ENCODE results near the gene TLE1.

TLE1 gene

DNA sequence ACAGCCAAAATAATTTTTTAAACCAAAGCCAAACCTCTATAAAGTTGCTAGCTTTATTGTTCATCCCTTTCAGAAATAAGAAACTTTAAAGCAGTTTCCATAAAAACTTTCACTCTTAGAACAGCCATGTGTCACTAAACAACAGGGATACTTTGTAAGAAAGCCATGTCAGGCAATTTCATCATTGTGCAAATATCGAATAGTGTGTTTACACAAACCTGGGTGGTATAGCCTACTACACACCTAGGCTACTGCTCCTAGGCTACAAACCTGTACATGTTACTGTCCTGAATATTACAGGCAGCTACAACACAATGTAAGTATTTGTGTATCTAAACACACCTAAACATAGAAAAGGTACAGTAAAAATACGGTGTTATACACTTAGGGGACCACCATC, 59.9 kb downstream of the TLE1 start:
- Histone ChIP-seq H3K4me3 (ENCODE audit: low read length) (no peak overlapping the region), H3K9ac (ENCODE audit: low read length) (no peak overlapping the region), H3K27me3 (ENCODE audit: control insufficient read depth, insufficient read depth, low read length) (no peaks in the 10 kb centered on the region), H3K4me1 (ENCODE audit: control insufficient read depth, low read depth, low read length) (peaks cover 18% of the 10 kb centered on the region), H3K36me3 (ENCODE audit: control insufficient read depth, low read depth, low read length) (peaks cover 31% of the 10 kb centered on the region), H3K9me3 (ENCODE audit: control insufficient read depth, low read depth, low read length) (no peaks in the 10 kb centered on the region), H3K27ac (ENCODE audit: low read length) (no peak overlapping the region)

DNA sequence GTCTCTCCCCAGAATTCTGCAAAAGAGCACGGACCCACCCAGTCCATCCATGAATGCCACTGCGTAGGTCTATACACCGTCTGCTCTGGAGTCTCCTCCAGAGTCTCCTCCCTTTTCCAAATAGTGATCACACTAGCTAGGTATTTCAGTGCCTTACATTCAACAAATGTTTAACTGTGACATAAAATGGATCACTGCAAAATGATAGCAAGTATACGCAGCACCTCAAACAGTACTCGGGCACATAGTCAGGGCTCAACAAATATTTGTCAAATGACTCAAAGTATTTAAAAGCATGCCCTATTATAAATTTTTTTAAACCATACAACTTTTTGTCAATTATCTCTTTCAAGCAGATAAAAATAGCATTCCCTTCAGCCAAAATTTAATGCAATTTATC, 60.5 kb downstream of the TLE1 start:
- no peak overlapping the region for H3K4me3 ChIP-seq (ENCODE audit: low read length)

GRCh38 chr9:81627481-81627880, 61.9 kb downstream of the TLE1 start:
- Histone ChIP-seq H3K4me3 (ENCODE audit: low read length) (no peak overlapping the region), H3K9me3 (ENCODE audit: control insufficient read depth, low read depth, low read length) (no peaks in the 10 kb centered on the region), H3K9ac (ENCODE audit: low read length) (no peak overlapping the region), H3K27me3 (ENCODE audit: control insufficient read depth, insufficient read depth, low read length) (no peaks in the 10 kb centered on the region), H3K27ac (ENCODE audit: low read length) (no peak overlapping the region), H3K4me1 (ENCODE audit: control insufficient read depth, low read depth, low read length) (peaks cover 32% of the 10 kb centered on the region), H3K36me3 (ENCODE audit: control insufficient read depth, low read depth, low read length) (peaks cover 22% of the 10 kb centered on the region)

More for the DNA sequence above, 60.5 kb downstream of the TLE1 start:
- no peaks in the 10 kb centered on the region for H3K9me3 ChIP-seq (ENCODE audit: control insufficient read depth, low read depth, low read length)
- H3K4me1 ChIP-seq (ENCODE audit: control insufficient read depth, low read depth, low read length) = peaks cover 23% of the 10 kb centered on the region
- H3K9ac ChIP-seq (ENCODE audit: low read length) = no peak overlapping the region
- H3K27me3 ChIP-seq (ENCODE audit: control insufficient read depth, insufficient read depth, low read length) = no peaks in the 10 kb centered on the region
- no peak overlapping the region for H3K27ac ChIP-seq (ENCODE audit: low read length)
- peaks cover 31% of the 10 kb centered on the region for H3K36me3 ChIP-seq (ENCODE audit: control insufficient read depth, low read depth, low read length)

GRCh38 chr9:81626511-81626910, 62.8 kb downstream of the TLE1 start:
- peaks cover 17% of the 10 kb centered on the region for H3K36me3 ChIP-seq (ENCODE audit: control insufficient read depth, low read depth, low read length)
- H3K9me3 ChIP-seq (ENCODE audit: control insufficient read depth, low read depth, low read length) = no peaks in the 10 kb centered on the region
- H3K27ac ChIP-seq (ENCODE audit: low read length) = no peak overlapping the region
- no peak overlapping the region for H3K9ac ChIP-seq (ENCODE audit: low read length)
- no peak overlapping the region for H3K4me3 ChIP-seq (ENCODE audit: low read length)
- peaks cover 42% of the 10 kb centered on the region for H3K4me1 ChIP-seq (ENCODE audit: control insufficient read depth, low read depth, low read length)
- no peaks in the 10 kb centered on the region for H3K27me3 ChIP-seq (ENCODE audit: control insufficient read depth, insufficient read depth, low read length)

- H3K27ac ChIP-seq (ENCODE audit: low read length) = no peak overlapping the region
- no peak overlapping the region for H3K4me3 ChIP-seq (ENCODE audit: low read length)
- peaks cover 47% of the 10 kb centered on the region for H3K4me1 ChIP-seq (ENCODE audit: control insufficient read depth, low read depth, low read length)
- H3K27me3 ChIP-seq (ENCODE audit: control insufficient read depth, insufficient read depth, low read length) = no peaks in the 10 kb centered on the region
- H3K9ac ChIP-seq (ENCODE audit: low read length) = no peak overlapping the region
- H3K9me3 ChIP-seq (ENCODE audit: control insufficient read depth, low read depth, low read length) = no peaks in the 10 kb centered on the region
- H3K36me3 ChIP-seq (ENCODE audit: control insufficient read depth, low read depth, low read length) = peaks cover 14% of the 10 kb centered on the region
Observed at GRCh38 chr9:81625969-81626368, 63.4 kb downstream of the TLE1 start.

GRCh38 chr9:81623778-81624177, 65.6 kb downstream of the TLE1 start:
- Histone ChIP-seq H3K27ac (ENCODE audit: low read length) (no peak overlapping the region), H3K27me3 (ENCODE audit: control insufficient read depth, insufficient read depth, low read length) (no peaks in the 10 kb centered on the region), H3K9me3 (ENCODE audit: control insufficient read depth, low read depth, low read length) (no peaks in the 10 kb centered on the region), H3K4me1 (ENCODE audit: control insufficient read depth, low read depth, low read length) (peaks cover 47% of the 10 kb centered on the region), H3K36me3 (ENCODE audit: control insufficient read depth, low read depth, low read length) (peaks cover 16% of the 10 kb centered on the region), H3K9ac (ENCODE audit: low read length) (no peak overlapping the region), H3K4me3 (ENCODE audit: low read length) (no peak overlapping the region)

- H3K27ac ChIP-seq (ENCODE audit: low read length) = no peak overlapping the region
- H3K9ac ChIP-seq (ENCODE audit: low read length) = no peak overlapping the region
- no peak overlapping the region for H3K4me3 ChIP-seq (ENCODE audit: low read length)
- peaks cover 21% of the 10 kb centered on the region for H3K36me3 ChIP-seq (ENCODE audit: control insufficient read depth, low read depth, low read length)
- H3K27me3 ChIP-seq (ENCODE audit: control insufficient read depth, insufficient read depth, low read length) = no peaks in the 10 kb centered on the region
- no peaks in the 10 kb centered on the region for H3K9me3 ChIP-seq (ENCODE audit: control insufficient read depth, low read depth, low read length)
- H3K4me1 ChIP-seq (ENCODE audit: control insufficient read depth, low read depth, low read length) = peaks cover 41% of the 10 kb centered on the region
Observed at GRCh38 chr9:81622471-81623255, 66.7 kb downstream of the TLE1 start.

DNA sequence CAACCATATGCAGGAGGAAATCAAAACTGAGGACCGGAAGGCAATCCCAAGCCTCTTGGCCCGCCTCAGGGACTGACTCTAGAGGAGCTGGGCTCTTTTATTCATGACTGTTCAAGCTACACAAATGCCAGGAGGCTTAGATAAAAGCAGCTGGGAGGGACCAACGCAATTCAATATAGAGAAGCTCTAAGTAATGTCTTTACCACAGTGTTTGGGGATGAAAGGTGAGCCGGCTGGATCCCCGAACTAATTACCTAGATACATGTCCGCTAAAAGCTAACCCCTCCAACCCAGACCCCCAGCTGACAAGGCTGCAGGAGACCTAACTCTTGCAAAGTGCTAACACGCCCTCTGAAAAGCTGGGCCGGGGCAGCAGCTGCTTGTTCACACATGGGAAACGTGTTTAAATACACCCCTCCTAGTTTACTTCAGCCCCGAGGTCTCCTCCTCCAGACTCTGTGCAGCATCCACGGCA, 67.5 kb downstream of the TLE1 start:
- H3K9me3 ChIP-seq (ENCODE audit: control insufficient read depth, low read depth, low read length) = no peaks in the 10 kb centered on the region
- no peak overlapping the region for H3K4me3 ChIP-seq (ENCODE audit: low read length)
- H3K9ac ChIP-seq (ENCODE audit: low read length) = no peak overlapping the region
- no peak overlapping the region for H3K27ac ChIP-seq (ENCODE audit: low read length)
- peaks cover 23% of the 10 kb centered on the region for H3K36me3 ChIP-seq (ENCODE audit: control insufficient read depth, low read depth, low read length)
- no peaks in the 10 kb centered on the region for H3K27me3 ChIP-seq (ENCODE audit: control insufficient read depth, insufficient read depth, low read length)
- H3K4me1 ChIP-seq (ENCODE audit: control insufficient read depth, low read depth, low read length) = peaks cover 41% of the 10 kb centered on the region

- no peak overlapping the region for H3K27ac ChIP-seq (ENCODE audit: low read length)
- no peaks in the 10 kb centered on the region for H3K9me3 ChIP-seq (ENCODE audit: control insufficient read depth, low read depth, low read length)
- no peaks in the 10 kb centered on the region for H3K27me3 ChIP-seq (ENCODE audit: control insufficient read depth, insufficient read depth, low read length)
- H3K36me3 ChIP-seq (ENCODE audit: control insufficient read depth, low read depth, low read length) = peaks cover 30% of the 10 kb centered on the region
- H3K4me1 ChIP-seq (ENCODE audit: control insufficient read depth, low read depth, low read length) = peaks cover 38% of the 10 kb centered on the region
- H3K4me3 ChIP-seq (ENCODE audit: low read length) = no peak overlapping the region
- H3K9ac ChIP-seq (ENCODE audit: low read length) = no peak overlapping the region
Observed at GRCh38 chr9:81621118-81621517, 68.2 kb downstream of the TLE1 start.

DNA sequence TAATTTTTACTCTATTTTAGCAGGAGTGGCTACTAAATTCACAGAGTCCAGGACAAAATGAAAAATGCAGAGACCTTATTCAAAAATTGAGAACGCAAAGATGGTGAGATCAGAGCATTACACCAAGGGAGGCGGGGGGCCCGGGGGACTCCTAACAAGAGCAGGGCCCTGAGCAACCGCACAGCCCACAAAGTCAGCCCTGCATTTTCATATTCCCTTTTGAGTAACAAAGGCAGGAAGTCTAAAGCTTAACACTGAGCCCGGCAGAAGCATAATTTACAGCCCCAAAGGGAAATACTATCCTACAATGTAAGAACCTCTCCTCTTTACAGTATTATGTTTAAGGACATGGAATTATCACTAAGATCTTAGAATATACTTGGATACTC, 69.4 kb downstream of the TLE1 start:
- H3K9ac ChIP-seq (ENCODE audit: low read length) = no peak overlapping the region
- no peaks in the 10 kb centered on the region for H3K27me3 ChIP-seq (ENCODE audit: control insufficient read depth, insufficient read depth, low read length)
- peaks cover 34% of the 10 kb centered on the region for H3K4me1 ChIP-seq (ENCODE audit: control insufficient read depth, low read depth, low read length)
- no peaks in the 10 kb centered on the region for H3K9me3 ChIP-seq (ENCODE audit: control insufficient read depth, low read depth, low read length)
- H3K4me3 ChIP-seq (ENCODE audit: low read length) = no peak overlapping the region
- H3K36me3 ChIP-seq (ENCODE audit: control insufficient read depth, low read depth, low read length) = peaks cover 36% of the 10 kb centered on the region
- no peak overlapping the region for H3K27ac ChIP-seq (ENCODE audit: low read length)

DNA sequence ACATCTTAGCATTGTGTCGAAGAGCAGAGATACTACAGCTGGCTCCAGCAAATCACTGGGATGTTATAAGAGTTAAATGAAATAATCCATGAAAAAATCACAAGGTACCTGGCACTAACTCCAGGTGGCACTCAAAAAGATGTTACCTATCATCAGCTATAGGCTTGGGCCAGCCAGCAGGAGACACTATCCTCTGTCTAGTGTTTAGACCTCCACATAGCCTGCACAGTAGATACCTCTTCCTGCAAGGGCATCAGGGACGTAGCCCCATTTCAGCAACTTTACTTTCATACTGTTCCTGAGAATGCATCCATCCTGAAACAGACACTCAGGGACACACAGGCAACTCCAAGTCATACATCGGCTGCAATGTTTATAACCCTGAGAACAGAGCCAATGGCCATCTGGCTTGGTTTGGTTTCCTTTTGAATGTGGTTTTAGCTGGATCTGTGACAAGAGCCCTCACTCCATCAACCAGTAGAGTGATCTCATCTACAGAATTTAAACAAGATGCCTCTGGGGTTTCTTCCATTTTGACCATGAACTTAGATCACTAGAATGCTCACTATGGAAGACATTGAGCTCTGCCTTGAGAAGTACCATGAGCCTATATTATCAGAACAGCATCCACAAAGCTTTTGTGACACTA, 69.9 kb downstream of the TLE1 start:
- Histone ChIP-seq H3K9me3 (ENCODE audit: control insufficient read depth, low read depth, low read length) (no peaks in the 10 kb centered on the region), H3K27ac (ENCODE audit: low read length) (no peak overlapping the region), H3K9ac (ENCODE audit: low read length) (no peak overlapping the region)

DNA sequence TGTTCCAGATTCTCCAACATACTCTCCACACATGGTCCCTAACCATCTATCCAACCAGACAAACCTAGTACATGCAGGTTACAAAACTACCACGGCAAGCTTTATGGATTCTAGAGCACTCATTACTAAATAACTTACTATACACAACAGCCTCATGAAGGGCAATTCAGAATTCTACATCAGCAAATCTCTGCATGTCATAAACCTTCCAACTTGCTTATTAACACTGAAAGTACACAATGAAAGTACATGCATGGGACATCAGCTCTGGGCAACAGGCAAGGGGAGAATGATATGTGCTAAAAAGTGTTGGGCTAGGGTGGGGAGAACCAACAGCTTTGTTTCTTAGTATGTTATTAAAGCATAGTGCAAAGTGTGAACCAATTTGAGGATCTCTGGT, 70.4 kb downstream of the TLE1 start:
- Histone ChIP-seq H3K9ac (ENCODE audit: low read length) (no peak overlapping the region), H3K4me1 (ENCODE audit: control insufficient read depth, low read depth, low read length) (peaks cover 30% of the 10 kb centered on the region), H3K27me3 (ENCODE audit: control insufficient read depth, insufficient read depth, low read length) (no peaks in the 10 kb centered on the region), H3K36me3 (ENCODE audit: control insufficient read depth, low read depth, low read length) (peaks cover 44% of the 10 kb centered on the region), H3K4me3 (ENCODE audit: low read length) (no peak overlapping the region), H3K9me3 (ENCODE audit: control insufficient read depth, low read depth, low read length) (no peaks in the 10 kb centered on the region), H3K27ac (ENCODE audit: low read length) (no peak overlapping the region)

More for the DNA sequence above, 69.9 kb downstream of the TLE1 start:
- Histone ChIP-seq H3K27me3 (ENCODE audit: control insufficient read depth, insufficient read depth, low read length) (no peaks in the 10 kb centered on the region), H3K4me3 (ENCODE audit: low read length) (no peak overlapping the region), H3K36me3 (ENCODE audit: control insufficient read depth, low read depth, low read length) (peaks cover 39% of the 10 kb centered on the region), H3K4me1 (ENCODE audit: control insufficient read depth, low read depth, low read length) (peaks cover 34% of the 10 kb centered on the region)

Data from iPS-18a (cell line).